Naive thymus-derived CD4-positive, alpha-beta T cell (primary cell): ENCODE measurements around the gene GABRD. TPM values are rescaled to one million over a fixed set of nuclear protein-coding genes. Genes with fewer than 3 reads are reported as not detected.

Source experiments
- ATAC-seq: fragments of 150-1000 bp; cut with Tn5 transposase; 2 replicates; pipeline ENCODE4 v1.10.0; 2021; ENCODE audit warnings: mild to moderate bottlenecking, moderate library complexity
- CTCF ChIA-PET: fragments of 350-600 bp; sonication (Branson Sonifier 250); formaldehyde crosslinking; loops from one replicate; lab custom pipeline; 2021; ENCODE audit warnings: antibody characterized with exemption; lab: Charles Lee
- POLR2A ChIA-PET: fragments of 350-600 bp; sonication (Branson Sonifier 250); formaldehyde crosslinking; loops from one replicate; lab custom pipeline; 2021; ENCODE audit warnings: antibody characterized with exemption, inconsistent platforms; lab: Charles Lee
- DNase-seq, 9 donors: peaks; one replicate each; pipeline versions ENCODE4 v3.0.0 to v3.0.0-alpha.2; 2020 to 2022; ENCODE audit warnings: mixed read lengths in 1 of 9
- H3K27ac ChIP-seq: one replicate; pipeline ENCODE4 v1.7.0; 2013; ENCODE audit warnings: mild to moderate bottlenecking, low read depth, low read length, moderate library complexity
- H3K27me3 ChIP-seq, 2 donors: one replicate each; pipeline ENCODE4 v1.7.0; 2013; ENCODE audit warnings: low read length in 2 of 2, mild to moderate bottlenecking in 2 of 2, moderate library complexity in 2 of 2; ENCODE audit not compliant: control insufficient read depth in 2 of 2, insufficient read depth in 2 of 2
- H3K36me3 ChIP-seq, 3 experiments: 1 replicate in 2 of 3; 2 replicates in 1 of 3; pipeline ENCODE4 v1.7.0; 2013; ENCODE audit warnings: low read length in 3 of 3, mild to moderate bottlenecking in 3 of 3, moderate library complexity in 1 of 3; ENCODE audit not compliant: insufficient read depth in 3 of 3, control insufficient read depth in 2 of 3
- H3K4me1 ChIP-seq, 2 donors: one replicate each; pipeline ENCODE4 v1.7.0; 2013; ENCODE audit warnings: low read length in 2 of 2, mild to moderate bottlenecking in 2 of 2, moderate library complexity in 1 of 2; ENCODE audit not compliant: control insufficient read depth in 2 of 2, insufficient read depth in 2 of 2
- H3K4me3 ChIP-seq: 2 replicates; pipeline ENCODE4 v1.7.0; 2013; ENCODE audit warnings: mild to moderate bottlenecking, low read length
- H3K9me3 ChIP-seq, 3 experiments: 1 replicate in 2 of 3; 2 replicates in 1 of 3; pipeline ENCODE4 v1.7.0; 2013; ENCODE audit warnings: low read length in 3 of 3; ENCODE audit not compliant: control insufficient read depth in 2 of 3
- H3K27ac Mint-ChIP-seq, 9 donors: one replicate each; pipeline ENCODE4 v1.8.0; 2020 to 2022; ENCODE audit warnings: mixed read lengths in 9 of 9, mild to moderate bottlenecking in 8 of 9, moderate library complexity in 5 of 9, inconsistent platforms in 2 of 9
- H3K27me3 Mint-ChIP-seq, 5 donors: one replicate each; pipeline ENCODE4 v1.8.0; 2021 to 2022; ENCODE audit warnings: mixed read lengths in 5 of 5, mild to moderate bottlenecking in 1 of 5
- H3K36me3 Mint-ChIP-seq, 5 donors: one replicate each; pipeline ENCODE4 v1.8.0; 2020 to 2022; ENCODE audit warnings: mixed read lengths in 5 of 5, mild to moderate bottlenecking in 3 of 5, inconsistent platforms in 1 of 5
- H3K4me1 Mint-ChIP-seq, 7 donors: one replicate each; pipeline ENCODE4 v1.8.0; 2020 to 2022; ENCODE audit warnings: mixed read lengths in 7 of 7, mild to moderate bottlenecking in 3 of 7, inconsistent platforms in 1 of 7
- H3K4me3 Mint-ChIP-seq, 10 donors: one replicate each; pipeline ENCODE4 v1.8.0; 2020 to 2022; ENCODE audit warnings: mild to moderate bottlenecking in 10 of 10, mixed read lengths in 10 of 10, moderate library complexity in 6 of 10, inconsistent platforms in 2 of 10
- H3K9me3 Mint-ChIP-seq, 11 donors: one replicate each; pipeline ENCODE4 v1.8.0; 2020 to 2022; ENCODE audit warnings: mixed read lengths in 11 of 11, mild to moderate bottlenecking in 4 of 11, inconsistent platforms in 1 of 11, moderate library complexity in 1 of 11
- intact Hi-C, 2 donors: fragments of 100-400 bp; cut with micrococcal nuclease; formaldehyde crosslinking; loops; one replicate each; pipeline ENCODE4 v1.15.1; 2023
- polyA plus RNA-seq, 2 donors: library from polyadenylated mRNA; unstranded; fragments of 300-500 nt; fragmentation: Illumina TruSeq; gene quantifications; one replicate each; pipeline ENCODE4 v1.2.3, GENCODE V29; 2021
- total RNA-seq, 6 experiments: library from RNA in 5 of 6; stranded (reverse) in 5 of 6; gene quantifications; 1 replicate in 5 of 6; 2 replicates in 1 of 6; pipeline ENCODE4 v1.2.3 and lab custom pipeline; 2021 to 2026

Gene GABRD
- total and polyA plus RNA-seq, 7 experiments from 2014 or later, result 0.17 to 0.31 (median 0.21) TPM; not detected in 4

- intact Hi-C loops, result no loop called here
- Histone ChIP-seq H3K4me1 (no peaks in the 10 kb centered on the region), H3K27me3 (no peaks in the 10 kb centered on the region), H3K9me3 (no peaks in the 10 kb centered on the region), H3K36me3 (peaks cover 0 to 27% (median 0%) of the 10 kb centered on the region in 3 experiments), H3K4me3 (no peak overlapping the region), H3K27ac (no peak overlapping the region)
- Mint-ChIP-seq H3K36me3 (peaks cover 0 to 52% (median 41%) of the 10 kb centered on the region in 5 donors), H3K9me3 (peaks cover 0 to 22% (median 0%) of the 10 kb centered on the region in 11 donors), H3K4me3 (no peak overlapping the region), H3K4me1 (peaks cover 0 to 27% (median 10%) of the 10 kb centered on the region in 7 donors), H3K27ac (no peak overlapping the region), H3K27me3 (no peaks in the 10 kb centered on the region)
- CTCF ChIA-PET, result no interaction called here
- DNase-seq, result no peak
- no peak for ATAC-seq
- POLR2A ChIA-PET, result no interaction called here
These were observed 48.8 kb downstream of the GABRD start for GRCh38 chr1:2067981-2068380.

DNA sequence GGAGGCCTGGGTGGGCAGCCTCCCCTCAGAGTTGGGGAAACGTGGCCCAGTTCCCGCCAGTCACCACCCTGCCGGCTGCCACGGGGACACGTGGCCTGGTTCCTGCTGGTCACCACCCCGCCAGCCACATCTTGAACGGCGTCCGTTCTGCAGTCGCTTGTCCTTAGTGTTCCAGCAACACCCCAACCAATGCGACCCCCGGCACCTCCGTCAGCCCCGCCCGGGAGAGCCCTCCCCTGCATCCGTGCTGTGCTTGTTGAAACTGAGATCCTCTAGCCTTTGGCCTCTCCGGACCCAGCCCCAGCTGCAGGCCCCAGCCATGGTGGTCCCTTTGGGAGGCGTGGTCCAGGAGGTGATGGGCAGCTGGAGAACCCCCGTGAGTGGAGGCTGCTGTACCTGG lies 49.8 kb downstream of the GABRD start:
- H3K4me1 Mint-ChIP-seq, result peaks cover 0 to 27% (median 10%) of the 10 kb centered on the region in 7 donors
- peaks cover 0 to 20% (median 0%) of the 10 kb centered on the region in 11 donors for H3K9me3 Mint-ChIP-seq
- no peak overlapping the region for H3K27ac Mint-ChIP-seq
- ChIA-PET CTCF (no interaction called here), POLR2A (no interaction called here)
- Histone ChIP-seq H3K36me3 (peaks cover 0 to 27% (median 0%) of the 10 kb centered on the region in 3 experiments), H3K27me3 (no peaks in the 10 kb centered on the region), H3K4me3 (no peak overlapping the region), H3K4me1 (no peaks in the 10 kb centered on the region), H3K9me3 (no peaks in the 10 kb centered on the region), H3K27ac (no peak overlapping the region)
- no peaks in the 10 kb centered on the region for H3K27me3 Mint-ChIP-seq
- H3K36me3 Mint-ChIP-seq, result peaks cover 0 to 42% (median 35%) of the 10 kb centered on the region in 5 donors
- H3K4me3 Mint-ChIP-seq, result no peak overlapping the region
- intact Hi-C loops, result no loop called here
- no peak for ATAC-seq
- DNase-seq, result no peak

DNA sequence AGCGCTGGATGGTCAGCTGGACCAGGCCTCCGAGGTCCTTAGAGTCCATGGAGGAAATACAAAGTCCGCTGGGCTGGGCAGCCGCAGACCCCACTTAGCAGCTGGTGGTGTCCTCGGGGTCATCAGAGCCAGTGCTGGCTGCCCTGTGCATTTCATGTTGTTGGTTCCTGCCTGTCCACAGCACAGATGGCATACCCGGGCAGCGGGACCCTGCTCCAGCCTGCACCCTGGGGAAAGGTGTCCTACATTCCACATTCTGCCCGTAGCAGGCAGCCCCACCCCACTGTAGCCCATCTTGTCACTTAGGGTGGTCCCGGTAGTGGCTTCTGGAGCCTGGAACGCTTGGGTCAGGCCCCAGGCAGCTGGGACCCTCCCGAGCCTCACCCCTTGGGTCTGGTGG lies 50.9 kb downstream of the GABRD start:
- Histone ChIP-seq H3K36me3 (peaks cover 0 to 33% (median 0%) of the 10 kb centered on the region in 3 experiments), H3K4me3 (no peak overlapping the region), H3K27ac (no peak overlapping the region), H3K27me3 (no peaks in the 10 kb centered on the region), H3K4me1 (no peaks in the 10 kb centered on the region), H3K9me3 (no peaks in the 10 kb centered on the region)
- H3K27ac Mint-ChIP-seq, result no peak overlapping the region
- H3K27me3 Mint-ChIP-seq, result no peaks in the 10 kb centered on the region
- ATAC-seq (no peak), DNase-seq (no peak)
- ChIA-PET POLR2A (no interaction called here), CTCF (no interaction called here)
- H3K4me3 Mint-ChIP-seq, result no peak overlapping the region
- H3K9me3 Mint-ChIP-seq, result peaks cover 0 to 15% (median 0%) of the 10 kb centered on the region in 11 donors
- peaks cover 0 to 38% (median 26%) of the 10 kb centered on the region in 5 donors for H3K36me3 Mint-ChIP-seq
- intact Hi-C loops, result no loop called here
- H3K4me1 Mint-ChIP-seq, result peaks cover 0 to 22% (median 10%) of the 10 kb centered on the region in 7 donors

DNA sequence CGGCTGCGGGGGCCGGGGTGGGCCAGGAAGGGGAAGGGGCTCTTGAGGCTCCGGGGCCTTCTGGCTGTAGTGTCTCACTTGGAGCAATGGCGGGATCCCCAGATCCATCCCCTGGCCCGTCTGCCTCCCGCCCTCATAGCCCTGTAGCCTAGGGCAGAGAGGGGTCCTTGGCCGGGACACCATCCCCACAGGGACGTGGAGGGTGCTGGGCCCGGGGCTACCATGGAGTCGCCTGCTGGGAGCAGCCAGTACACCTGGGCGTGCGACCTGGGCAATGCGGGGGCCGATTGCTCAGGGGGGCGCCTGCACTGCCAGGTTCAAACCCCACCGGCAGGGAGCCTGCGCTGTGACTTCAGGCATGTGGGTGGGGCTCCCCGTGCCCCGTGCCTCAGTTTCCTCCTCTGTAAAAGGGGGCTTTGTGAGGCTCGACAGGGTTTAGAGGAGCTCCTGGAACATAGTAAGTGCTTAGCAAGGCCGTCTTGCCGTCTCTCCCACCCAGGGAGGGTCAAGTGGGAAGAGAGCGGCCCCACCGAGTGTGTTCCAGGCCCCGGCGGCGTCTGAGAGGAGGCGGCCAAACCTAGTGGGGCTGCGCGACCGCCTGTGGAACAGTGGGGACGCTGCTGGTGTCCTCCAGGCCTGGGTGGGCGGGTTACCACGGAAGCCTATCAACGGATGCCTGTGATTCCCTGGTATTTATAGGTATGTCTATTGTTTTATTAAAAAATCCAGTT lies 51.8 kb downstream of the GABRD start:
- no peak overlapping the region for H3K27ac ChIP-seq
- ChIA-PET CTCF (no interaction called here), POLR2A (no interaction called here)
- intact Hi-C loops, result no loop called here
- Mint-ChIP-seq H3K4me1 (peaks cover 0 to 18% (median 10%) of the 10 kb centered on the region in 7 donors), H3K27ac (no peak overlapping the region), H3K4me3 (no peak overlapping the region), H3K36me3 (peaks cover 0 to 38% (median 17%) of the 10 kb centered on the region in 5 donors), H3K27me3 (no peaks in the 10 kb centered on the region), H3K9me3 (peaks cover 0 to 12% (median 0%) of the 10 kb centered on the region in 11 donors)
- H3K9me3 ChIP-seq, result peaks cover 0 to 2% (median 0%) of the 10 kb centered on the region in 3 experiments
- peaks cover 0 to 40% (median 0%) of the 10 kb centered on the region in 3 experiments for H3K36me3 ChIP-seq
- ATAC-seq (peak; percentile 26), DNase-seq (no peak)
- H3K4me3 ChIP-seq, result no peak overlapping the region
- no peaks in the 10 kb centered on the region for H3K27me3 ChIP-seq
- H3K4me1 ChIP-seq, result no peaks in the 10 kb centered on the region

- intact Hi-C loops, result no loop called here
- Mint-ChIP-seq H3K27me3 (no peaks in the 10 kb centered on the region), H3K4me1 (peaks cover 0 to 7% (median 0%) of the 10 kb centered on the region in 7 donors), H3K36me3 (peaks cover 0 to 37% (median 11%) of the 10 kb centered on the region in 5 donors), H3K4me3 (peak overlapping the region in 1 of 10 donors; percentile 45), H3K27ac (peak overlapping the region in 1 of 9 donors; percentile 18), H3K9me3 (peaks cover 0 to 12% (median 5%) of the 10 kb centered on the region in 11 donors)
- no peak for DNase-seq
- Histone ChIP-seq H3K27me3 (no peaks in the 10 kb centered on the region), H3K4me1 (no peaks in the 10 kb centered on the region), H3K27ac (no peak overlapping the region), H3K9me3 (peaks cover 0 to 3% (median 0%) of the 10 kb centered on the region in 3 experiments), H3K4me3 (no peak overlapping the region), H3K36me3 (peaks cover 0 to 50% (median 0%) of the 10 kb centered on the region in 3 experiments)
- ATAC-seq, result no peak
- CTCF ChIA-PET, result no interaction called here
- POLR2A ChIA-PET, result no interaction called here
These were observed 53.1 kb downstream of the GABRD start for GRCh38 chr1:2072109-2072806.

- H3K27me3 Mint-ChIP-seq, result no peaks in the 10 kb centered on the region
- Histone ChIP-seq H3K36me3 (peaks cover 0 to 54% (median 0%) of the 10 kb centered on the region in 3 experiments), H3K27ac (no peak overlapping the region), H3K27me3 (no peaks in the 10 kb centered on the region), H3K9me3 (peaks cover 0 to 8% (median 0%) of the 10 kb centered on the region in 3 experiments), H3K4me3 (no peak overlapping the region), H3K4me1 (no peaks in the 10 kb centered on the region)
- ATAC-seq (no peak), DNase-seq (no peak)
- H3K27ac Mint-ChIP-seq, result no peak overlapping the region
- CTCF ChIA-PET, result no interaction called here
- H3K4me3 Mint-ChIP-seq, result no peak overlapping the region
- peaks cover 5 to 18% (median 11%) of the 10 kb centered on the region in 11 donors for H3K9me3 Mint-ChIP-seq
- peaks cover under 1 to 38% (median 13%) of the 10 kb centered on the region in 5 donors for H3K36me3 Mint-ChIP-seq
- H3K4me1 Mint-ChIP-seq, result peaks cover 0 to 5% (median 0%) of the 10 kb centered on the region in 7 donors
- intact Hi-C loops, result no loop called here
- POLR2A ChIA-PET, result no interaction called here
These were observed 53.7 kb downstream of the GABRD start for GRCh38 chr1:2072891-2073290.
